Measurements from ENCODE around the gene ELOVL1. TPM values are rescaled to one million over a fixed set of nuclear protein-coding genes. Genes with fewer than 3 reads are reported as not detected.

The ELOVL1 gene
- total RNA-seq, 1 experiment from 2014 or later, result 21.6 TPM

- Histone ChIP-seq H3K4me2 (ENCODE audit: insufficient read depth, insufficient read length, low read length) (no peak overlapping the region), H3K4me1 (ENCODE audit: insufficient read depth, low read length) (no peaks in the 10 kb centered on the region), H3K23me2 (ENCODE audit: insufficient read length, low read depth, low read length, poor library complexity, severe bottlenecking) (no peaks in the 10 kb centered on the region), H2BK12ac (ENCODE audit: insufficient read length, low read depth, low read length) (no peak overlapping the region), H3K18ac (ENCODE audit: insufficient read length, low read depth, low read length) (no peak overlapping the region), H4K20me1 (ENCODE audit: control insufficient read depth, insufficient read depth, insufficient read length) (no peaks in the 10 kb centered on the region), H3K14ac (ENCODE audit: insufficient read depth, low read length) (no peak overlapping the region), H3K4ac (ENCODE audit: low read depth, low read length) (no peak overlapping the region), H2AK5ac (ENCODE audit: insufficient read length, low read length) (no peak overlapping the region), H2BK20ac (ENCODE audit: low read depth, low read length, poor library complexity, severe bottlenecking) (no peak overlapping the region), H4K5ac (ENCODE audit: insufficient read length, low read depth, low read length) (no peak overlapping the region), H4K91ac (ENCODE audit: insufficient read length, low read depth, low read length) (no peak overlapping the region), H3K56ac (ENCODE audit: insufficient read length, low read depth, low read length) (no peak overlapping the region), H2BK15ac (ENCODE audit: low read depth, low read length) (no peak overlapping the region), H3T11ph (ENCODE audit: low read length) (no peak overlapping the region), H2BK120ac (ENCODE audit: low read depth, low read length, poor library complexity, severe bottlenecking) (no peak overlapping the region), H2AFZ (ENCODE audit: low read length) (no peak overlapping the region), H2BK5ac (ENCODE audit: insufficient read length, low read length) (no peak overlapping the region), H3K27me3 (ENCODE audit: insufficient read depth, low read length) (no peaks in the 10 kb centered on the region), H3K27ac (ENCODE audit: insufficient read length, low read depth, low read length) (no peak overlapping the region), H4K8ac (replicated peaks; ENCODE audit: insufficient read length, low read depth, low read length) (no peak overlapping the region), H3K79me2 (ENCODE audit: insufficient read depth, low read length) (no peaks in the 10 kb centered on the region), H3K9ac (ENCODE audit: extremely low read depth, insufficient read length, low read length) (no peak overlapping the region), H3K23ac (ENCODE audit: insufficient read length, low read depth, low read length) (no peak overlapping the region), H3K9me3 (ENCODE audit: control insufficient read depth, low read depth, low read length) (no peaks in the 10 kb centered on the region), H3K79me1 (ENCODE audit: insufficient read depth, low read depth, low read length, poor library complexity, severe bottlenecking) (no peaks in the 10 kb centered on the region)
- Mint-ChIP-seq H3K27ac (no peak overlapping the region), H3K9me3 (peaks cover 0 to 2% of the 10 kb centered on the region in 2 experiments; a peak in 1 of 5 replicates), H3K36me3 (ENCODE audit: insufficient read depth in 1 of 3, low read depth in 3 of 3) (peaks cover 4 to 17% (median 9%) of the 10 kb centered on the region in 3 experiments; a peak in 6 of 7 replicates), H3K4me1 (no peaks in the 10 kb centered on the region), H3K27me3 (ENCODE audit: low read depth) (no peaks in the 10 kb centered on the region), H3K4me3 (no peak overlapping the region)
- no CpG with 5 or more reads among the region's 5 CpGs for WGBS (ENCODE audit: extremely low coverage, insufficient read length, low lambda C conversion rate)
- no peak for TF ChIP-seq CTCF (conservative IDR thresholded peaks at IDR 0.05)
- DNase-seq, result no peak
Observed at GRCh38 chr1:43415901-43416300, 48.1 kb upstream of the ELOVL1 start.
